GM21825 (cell line): Measurements from ENCODE around the gene DDAH1.

Experiments used
- ATAC-seq: cut with Tn5 transposase; IDR thresholded peaks from one replicate; pipeline ENCODE4 v1.9.1; 2021; ENCODE audit warnings: mild to moderate bottlenecking, moderate library complexity; ENCODE audit not compliant: unreplicated experiment

DDAH1 gene

DNA sequence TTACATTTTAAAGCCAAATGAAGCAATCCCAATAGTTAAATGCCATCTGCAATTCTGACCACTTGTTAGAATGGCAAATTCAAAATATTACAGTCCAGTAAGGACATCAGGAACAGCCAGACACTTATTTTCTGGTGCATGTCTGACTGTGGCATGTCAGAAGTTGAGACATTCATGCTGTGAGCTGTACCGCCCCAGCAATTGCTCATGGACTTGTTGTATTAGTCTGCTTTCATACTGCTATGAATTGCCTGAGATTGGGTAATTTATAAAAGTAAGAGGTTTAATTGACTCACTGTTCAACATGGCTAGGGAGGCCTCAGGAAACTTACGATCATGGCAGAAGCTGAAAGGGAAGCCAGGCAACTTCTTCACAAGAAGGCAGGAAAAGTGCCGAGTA, 19.1 kb downstream of the DDAH1 start:
- ATAC-seq = no peak

DNA sequence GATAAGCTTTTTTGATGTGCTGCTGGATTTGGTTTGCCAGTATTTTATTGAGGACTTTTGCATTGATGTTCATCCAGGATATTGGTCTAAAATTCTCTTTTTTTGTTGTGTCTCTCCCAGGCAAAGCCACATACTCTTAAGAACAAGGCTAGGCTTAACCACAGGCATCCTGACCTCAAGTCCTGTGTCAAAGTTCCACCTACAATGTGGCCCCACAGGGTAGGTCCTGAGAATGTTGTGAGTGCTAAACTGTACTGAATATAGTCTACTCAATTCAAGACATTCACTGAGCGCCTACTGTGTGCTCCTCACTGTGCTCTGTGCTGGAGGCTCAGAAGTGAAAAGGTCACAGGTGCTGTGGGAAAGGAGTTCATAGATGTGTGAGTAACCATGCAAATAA, 20.6 kb downstream of the DDAH1 start:
- no peak for ATAC-seq

DNA sequence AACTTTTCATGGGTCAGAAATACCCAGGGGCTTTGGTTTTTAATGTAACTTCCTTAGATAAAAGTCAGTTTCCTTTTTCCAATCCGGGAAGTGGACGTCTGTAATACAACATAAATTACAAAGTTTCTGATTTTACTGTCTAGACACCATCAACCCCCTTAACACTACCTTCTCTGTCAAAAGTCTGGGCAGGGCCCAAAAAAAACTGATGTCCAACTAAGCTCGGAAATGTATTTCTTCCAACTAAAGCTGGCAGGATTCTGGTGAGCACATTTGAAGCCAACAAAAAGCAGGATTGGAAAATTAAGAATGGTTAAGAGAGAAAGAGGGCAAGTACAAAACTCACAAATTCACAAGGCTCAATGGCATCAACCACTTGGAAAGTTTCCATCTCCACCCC, 24.3 kb downstream of the DDAH1 start:
- ATAC-seq = no peak

GRCh38 chr1:85438353-85438752, 26.6 kb downstream of the DDAH1 start:
- ATAC-seq = no peak

DNA sequence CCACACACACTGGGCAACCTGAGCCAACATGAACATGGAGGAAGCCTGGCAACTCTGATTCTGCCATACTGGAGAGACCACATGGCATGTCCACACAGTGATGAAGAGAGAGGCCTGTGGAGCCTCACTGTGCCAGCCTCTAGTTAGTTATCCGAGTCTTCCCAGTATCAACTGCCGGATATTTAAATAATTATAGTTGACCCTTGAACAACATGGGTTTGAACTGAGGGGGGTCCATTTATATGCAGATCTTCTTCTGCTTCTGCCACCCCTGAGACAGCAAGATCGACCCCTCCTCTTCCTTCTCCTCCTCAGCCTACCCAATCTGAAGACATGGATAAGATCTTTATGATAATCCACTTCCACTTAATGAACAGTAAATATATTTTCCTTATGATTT, 27.8 kb downstream of the DDAH1 start:
- ATAC-seq = no peak

GRCh38 chr1:85433096-85433495, 31.9 kb downstream of the DDAH1 start:
- ATAC-seq = no peak

GRCh38 chr1:85428471-85429089, 36.4 kb downstream of the DDAH1 start:
- no peak for ATAC-seq

DNA sequence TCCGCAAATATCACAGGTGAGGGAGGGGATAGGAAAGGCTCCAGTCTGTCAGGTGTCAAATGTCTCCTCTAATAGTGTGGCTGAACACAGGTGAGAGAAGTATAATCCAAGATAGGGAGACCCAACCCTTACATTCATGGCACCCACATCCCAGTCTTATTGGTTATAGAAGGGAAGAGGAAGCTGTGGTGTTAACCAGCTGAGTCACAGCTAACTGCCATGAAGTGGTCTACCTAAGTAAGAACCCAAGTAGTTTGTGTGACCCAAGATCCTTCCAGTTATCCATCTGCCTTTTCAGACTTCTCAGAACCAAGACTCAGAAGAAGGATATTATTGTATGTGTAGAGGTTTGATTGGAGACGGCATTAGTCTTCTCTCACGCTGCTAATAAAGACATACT, 37.1 kb downstream of the DDAH1 start:
- no peak for ATAC-seq

GRCh38 chr1:85427331-85427730, 37.6 kb downstream of the DDAH1 start:
- no peak for ATAC-seq

DNA sequence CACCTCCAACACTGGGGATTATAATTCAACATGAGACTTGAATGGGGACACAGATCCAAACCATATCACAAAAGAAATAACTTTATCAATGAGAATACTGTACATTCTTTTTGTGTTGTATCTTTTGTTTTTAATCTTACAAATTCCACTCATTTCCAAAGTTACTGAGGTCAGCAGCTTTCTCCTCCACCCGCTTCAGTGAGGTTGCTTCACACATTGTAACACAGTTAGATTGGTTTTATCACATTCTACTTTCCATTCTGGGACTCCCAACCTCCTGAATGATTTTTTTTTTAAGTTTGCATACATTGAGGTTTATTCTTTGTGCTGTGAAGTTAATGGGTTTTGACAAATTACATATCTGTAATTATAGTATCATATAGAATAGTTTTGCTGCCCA, 43.8 kb downstream of the DDAH1 start:
- no peak for ATAC-seq

DNA sequence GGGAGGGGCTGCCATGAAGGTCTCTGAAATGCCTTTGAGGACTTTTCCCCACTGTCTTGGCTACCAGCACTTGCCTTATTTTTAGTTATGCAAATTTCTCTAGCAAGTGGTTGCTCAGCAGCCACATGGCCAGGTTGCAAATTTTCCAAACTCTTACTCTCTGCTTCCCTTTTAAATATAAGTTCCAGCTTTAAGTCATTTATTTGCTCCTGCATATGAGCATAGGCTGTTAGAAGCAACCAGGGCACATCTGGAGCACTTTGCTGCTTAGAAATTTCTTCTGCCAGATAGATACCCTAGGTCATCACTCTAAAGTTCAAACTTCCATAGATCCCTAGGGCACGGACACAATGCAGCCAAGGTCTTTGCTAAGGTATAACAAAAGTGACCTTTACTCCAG, 44.8 kb downstream of the DDAH1 start:
- ATAC-seq = no peak

GRCh38 chr1:85417876-85418275, 47.1 kb downstream of the DDAH1 start:
- ATAC-seq = no peak

DNA sequence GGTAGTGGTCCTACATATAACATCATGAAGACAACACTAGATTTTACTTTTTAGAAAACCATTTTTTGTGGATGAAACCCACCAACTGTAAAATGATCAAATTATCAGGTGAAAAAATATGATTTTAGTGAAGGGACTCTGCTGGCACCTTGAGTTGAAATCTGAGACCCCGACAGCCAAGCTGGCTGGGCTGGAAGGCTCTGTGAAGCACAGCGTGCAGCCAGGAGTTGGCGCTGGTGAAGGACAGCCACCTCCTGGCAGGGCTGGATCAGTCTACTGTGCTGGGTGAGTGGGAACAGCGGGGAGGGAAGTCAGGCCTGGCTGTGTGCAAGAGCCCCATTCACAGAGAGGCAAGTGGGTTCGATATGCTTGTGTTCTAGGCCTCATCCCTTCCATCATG, 47.9 kb downstream of the DDAH1 start:
- ATAC-seq = no peak

DNA sequence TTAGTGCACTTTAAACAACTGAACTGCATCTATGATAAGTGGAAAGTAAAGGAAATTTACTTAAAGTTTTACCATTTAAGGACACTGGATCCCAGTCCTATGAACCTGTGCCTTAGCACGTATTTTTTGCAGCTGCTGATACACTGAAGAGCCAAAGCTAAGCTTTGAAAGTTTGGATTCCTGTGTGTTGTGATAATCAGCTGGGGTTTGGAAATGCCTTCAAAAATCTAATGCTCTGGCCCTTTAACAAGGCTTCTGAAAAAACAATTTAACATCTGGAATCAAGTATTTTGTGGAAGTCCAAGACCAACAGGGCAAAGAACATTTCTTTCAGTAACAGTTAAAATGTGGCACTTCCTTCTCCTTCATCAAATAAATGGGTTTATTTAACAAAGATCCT, 51.8 kb downstream of the DDAH1 start:
- ATAC-seq = no peak

- ATAC-seq = no peak
These were observed 53.2 kb downstream of the DDAH1 start for GRCh38 chr1:85411567-85412305.

DNA sequence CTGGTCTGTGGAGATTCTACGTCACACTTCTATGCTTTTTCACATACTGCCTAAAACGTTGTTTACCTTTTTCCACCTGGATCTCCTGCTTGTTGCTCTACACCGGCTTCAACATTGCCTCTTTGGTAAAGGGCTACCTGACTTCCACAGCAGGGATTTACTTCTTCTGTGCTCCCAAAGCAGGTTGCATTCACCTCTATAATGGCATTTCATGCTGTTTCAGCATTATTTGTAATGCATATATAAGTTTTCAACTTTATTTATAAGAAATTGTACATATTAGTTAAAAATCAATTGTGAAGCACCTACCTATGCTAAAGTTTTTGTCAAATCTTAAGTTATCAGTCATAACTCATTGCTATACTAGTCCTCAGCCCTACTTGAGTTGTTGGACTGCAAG, 55.4 kb downstream of the DDAH1 start:
- no peak for ATAC-seq

GRCh38 chr1:85407746-85408377, 57.1 kb downstream of the DDAH1 start:
- ATAC-seq = no peak

GRCh38 chr1:85406887-85407533, 57.9 kb downstream of the DDAH1 start:
- ATAC-seq = no peak

DNA sequence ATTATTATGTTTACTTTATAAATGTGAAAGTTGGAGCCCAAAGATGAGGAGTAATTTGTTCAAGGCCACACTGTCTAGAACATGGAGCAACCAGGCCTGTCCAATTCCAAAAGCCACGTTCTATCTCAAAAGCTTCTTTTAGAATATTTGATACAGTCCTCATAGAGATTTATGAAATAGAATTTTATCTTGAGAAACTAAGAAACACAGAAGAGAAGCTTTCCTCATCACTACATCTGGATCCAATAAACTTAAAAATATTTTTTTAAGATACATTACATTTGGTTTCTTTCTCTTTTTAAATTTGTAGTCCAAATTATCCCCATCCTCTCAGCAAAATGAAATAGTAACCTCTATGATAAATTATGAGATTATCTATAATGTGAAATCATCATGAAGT, 58.9 kb downstream of the DDAH1 start:
- no peak for ATAC-seq

DNA sequence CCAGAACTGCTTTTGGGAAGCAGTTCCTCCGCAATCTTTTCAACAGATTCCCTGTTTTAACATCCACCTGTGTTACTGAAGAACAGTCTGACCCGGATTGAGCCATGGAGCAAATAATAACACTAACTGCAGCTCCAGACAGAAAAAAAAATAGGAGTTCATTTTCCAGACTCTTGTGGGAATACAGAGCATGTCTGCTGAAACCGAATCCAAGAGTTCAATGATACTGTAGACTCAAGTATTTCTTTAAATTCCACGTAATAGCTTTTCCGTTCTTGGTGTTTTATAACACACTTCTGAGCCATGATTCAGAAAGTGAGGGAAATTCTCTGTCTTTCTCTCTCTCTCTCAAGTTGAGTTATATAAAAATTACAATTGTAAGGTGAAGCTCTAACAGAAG, 60.6 kb downstream of the DDAH1 start:
- no peak for ATAC-seq

DNA sequence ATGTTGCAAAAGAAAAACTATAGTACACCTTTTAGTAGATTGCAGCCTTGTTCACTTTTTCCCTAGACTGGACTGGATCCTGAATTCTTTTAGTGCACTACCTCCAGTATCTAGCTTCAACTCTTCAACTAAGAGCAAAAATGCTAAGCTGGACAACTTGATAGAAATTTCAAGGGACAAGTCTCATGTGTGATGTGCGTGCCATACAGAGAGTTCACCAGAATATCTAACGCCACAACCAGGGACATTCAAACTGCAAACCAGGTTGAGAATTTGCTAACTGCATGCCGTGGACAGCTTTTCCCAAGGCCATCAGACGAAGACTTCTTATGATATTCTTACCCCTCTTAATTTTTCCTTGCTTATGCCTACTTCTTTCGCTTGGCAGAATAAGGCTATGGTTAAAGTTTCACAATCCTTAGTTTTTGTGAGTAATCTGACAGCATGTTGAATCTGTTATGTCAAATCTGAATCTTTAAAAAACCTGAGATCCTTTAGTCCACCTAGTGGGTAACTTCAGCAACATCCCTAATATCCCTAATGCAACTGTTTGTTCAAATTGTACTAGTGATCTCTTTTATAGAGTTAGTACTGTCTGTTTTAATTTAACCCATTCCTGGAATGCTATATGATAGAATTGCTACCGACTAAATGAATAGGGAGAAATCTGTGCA, 66.4 kb downstream of the DDAH1 start:
- ATAC-seq = no peak
